Stimulated activated CD4-positive, alpha-beta T cell treated with anti-CD3 and anti-CD28 coated beads, Interleukin-1b, Interleukin-23, amount 100 ng/mL, for 4 hours (primary cell): ENCODE measurements around the gene TBC1D22A.

Source experiments
- DNase-seq, 2 donors: peaks; one replicate each; pipeline ENCODE4 v3.0.0-alpha.2; 2020; ENCODE audit warnings: low read depth in 2 of 2

The TBC1D22A gene

DNA sequence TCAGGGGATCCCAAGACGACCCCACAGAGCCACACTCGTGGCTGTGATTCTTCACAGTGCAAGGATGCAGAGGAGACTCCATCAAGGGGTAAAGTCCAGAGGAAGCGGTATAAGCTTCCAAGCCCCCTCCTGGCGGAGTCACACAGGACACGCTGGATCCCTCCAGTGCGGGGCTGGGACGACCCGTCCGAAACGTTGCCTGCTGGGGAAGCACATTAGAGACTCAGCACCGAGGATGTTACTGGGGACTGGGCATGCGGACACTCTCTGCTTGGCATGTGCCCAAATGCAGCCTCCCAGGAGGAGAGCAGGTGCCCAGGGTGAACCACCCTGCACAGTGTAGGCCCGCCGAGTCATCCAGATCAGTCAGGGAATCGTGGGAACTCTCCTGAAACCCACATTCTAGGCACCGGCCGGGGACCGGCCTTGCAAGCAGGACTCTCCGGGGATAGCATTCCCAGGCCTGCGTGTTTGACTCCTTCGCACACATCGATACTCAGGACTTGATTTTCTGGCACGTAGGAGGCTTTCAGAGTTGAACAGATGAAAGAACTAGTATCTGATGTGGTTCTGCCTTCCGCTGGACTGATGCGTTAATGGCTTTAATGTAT is 229.8 kb downstream of the TBC1D22A start:
- DNase-seq, result no peak

DNA sequence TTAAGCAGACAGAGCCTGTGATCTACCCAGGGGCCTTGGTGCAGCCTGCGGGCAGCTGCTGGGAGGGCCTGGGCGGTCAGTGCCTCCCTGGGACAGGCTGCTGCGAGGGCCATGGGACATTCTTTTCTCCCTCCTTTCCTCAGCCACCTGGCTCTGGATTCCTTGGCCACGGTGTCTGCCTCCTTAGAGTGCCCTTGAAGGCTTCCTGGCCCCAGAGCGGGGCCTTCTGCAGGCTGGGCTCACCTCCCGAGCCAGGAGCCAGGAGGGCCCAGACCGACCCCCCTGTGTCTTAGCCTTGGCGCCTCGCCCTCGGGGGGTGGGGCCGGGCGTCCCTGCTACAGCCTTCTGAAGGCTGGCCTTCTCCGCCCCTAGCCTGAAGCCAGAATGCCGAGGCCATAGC is 231.2 kb downstream of the TBC1D22A start:
- no peak for DNase-seq

DNA sequence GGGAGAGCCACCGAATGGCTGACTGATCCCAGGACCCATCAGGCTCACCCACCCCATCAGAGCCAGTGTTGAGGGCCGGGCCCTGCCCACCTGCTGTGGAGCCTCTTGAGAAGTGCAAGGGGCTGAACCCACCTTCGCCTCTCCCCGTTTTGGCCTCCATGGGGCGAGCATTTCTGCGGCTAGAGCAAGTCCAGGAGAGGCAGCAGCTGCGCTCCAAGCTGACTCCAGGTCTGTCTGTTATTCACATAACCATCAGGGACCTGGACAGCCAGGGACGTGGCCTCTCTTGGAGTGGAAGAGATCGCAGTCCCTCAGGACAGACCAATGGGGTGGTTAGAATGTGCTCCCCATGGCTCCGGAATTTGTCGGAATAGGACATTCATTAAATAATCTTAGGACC is 231.8 kb downstream of the TBC1D22A start:
- DNase-seq, result no peak

DNA sequence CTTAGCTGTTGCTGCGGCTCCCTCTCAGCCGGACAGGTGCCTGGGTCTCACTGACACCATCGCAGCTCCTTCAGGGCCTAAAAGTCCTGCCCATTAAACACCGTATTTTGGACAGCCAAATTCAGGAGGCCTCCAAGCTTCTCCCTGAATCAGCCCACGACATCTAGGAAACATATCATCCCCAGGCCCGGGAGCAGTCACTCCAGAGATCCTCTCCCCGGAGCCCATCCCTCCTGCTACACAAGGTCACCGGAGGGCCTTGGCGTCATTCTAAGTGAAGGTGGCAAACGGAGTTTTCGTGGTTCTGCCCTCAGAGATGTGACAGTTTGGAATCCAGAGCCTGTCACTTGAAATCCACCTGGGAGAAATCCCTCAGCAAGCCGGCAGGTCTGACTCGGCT is 232.5 kb downstream of the TBC1D22A start:
- no peak for DNase-seq

DNA sequence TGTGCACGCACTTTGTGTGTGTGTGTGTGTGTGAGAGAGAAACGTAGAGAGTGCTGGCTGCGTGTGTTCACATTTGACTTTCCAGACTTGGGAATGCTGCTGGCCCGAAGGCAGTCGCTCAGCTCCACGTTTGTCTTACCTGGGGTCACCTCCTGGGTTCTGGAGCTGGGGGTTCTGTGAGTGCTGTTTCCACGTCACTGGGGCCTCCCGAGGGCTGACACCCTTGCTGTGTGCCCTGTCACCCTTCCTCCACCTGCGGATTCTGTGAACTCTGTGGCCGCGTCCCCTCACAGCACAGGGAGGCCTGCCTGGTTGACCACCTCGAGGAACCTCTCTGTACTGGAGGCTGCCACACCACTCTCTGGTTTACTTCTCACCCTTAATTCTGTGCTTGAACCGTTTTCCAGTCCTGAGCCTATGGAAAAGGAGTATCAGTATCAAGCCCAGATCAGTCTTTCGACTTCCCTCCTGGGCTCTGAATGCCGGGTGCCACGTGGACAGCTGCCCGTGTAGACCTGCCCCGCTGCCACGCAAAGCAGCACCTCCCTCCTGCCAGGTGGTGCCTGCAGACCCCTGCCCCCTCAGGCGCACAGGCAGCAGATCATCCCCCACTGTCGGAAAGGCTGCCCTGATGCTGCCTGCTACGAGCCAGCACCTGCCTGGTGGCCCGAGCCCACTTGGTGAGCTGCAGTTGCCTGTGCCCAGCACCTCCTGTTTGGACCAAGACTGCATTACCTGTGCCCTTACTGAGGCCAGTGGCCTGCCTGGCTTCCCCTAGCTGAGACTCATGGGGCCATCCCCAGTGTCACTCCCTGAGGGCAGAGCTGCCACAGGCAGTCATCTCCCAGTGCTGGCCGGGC is 233.3 kb downstream of the TBC1D22A start:
- no peak for DNase-seq

DNA sequence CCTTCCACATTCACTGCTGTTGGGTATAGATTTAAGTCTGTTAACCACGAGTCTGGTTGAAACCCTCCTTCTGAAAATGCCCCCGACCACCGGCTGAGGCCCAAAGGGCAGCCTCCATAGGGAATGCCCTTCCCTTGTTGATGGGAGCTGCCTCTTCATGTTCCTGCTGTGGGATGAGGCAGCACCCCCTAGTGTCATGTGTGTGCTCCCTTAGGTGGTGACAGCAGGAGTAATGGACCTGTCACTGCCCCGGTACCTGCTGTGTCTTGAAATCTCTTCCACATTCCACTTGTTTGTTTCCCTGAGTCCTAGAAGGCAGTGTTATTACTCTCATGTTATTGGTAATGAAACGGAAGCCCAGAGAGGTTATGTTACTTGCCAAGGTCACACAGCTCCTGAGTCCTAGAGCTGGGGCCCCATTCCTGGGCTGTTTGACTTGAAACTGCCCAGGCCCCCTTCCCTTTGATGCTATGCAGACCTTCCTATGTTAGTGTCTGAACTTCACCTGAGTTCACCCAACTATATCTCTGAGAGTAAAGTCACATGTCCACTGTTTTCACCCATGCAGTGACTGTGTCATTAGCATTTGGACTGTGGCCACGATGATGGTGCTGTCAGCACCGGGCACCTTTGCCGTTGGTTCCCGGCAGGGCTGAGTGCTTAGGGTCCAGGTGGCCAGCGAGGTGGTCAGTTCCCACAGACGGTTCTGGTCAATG is 234.3 kb downstream of the TBC1D22A start:
- no peak for DNase-seq

DNA sequence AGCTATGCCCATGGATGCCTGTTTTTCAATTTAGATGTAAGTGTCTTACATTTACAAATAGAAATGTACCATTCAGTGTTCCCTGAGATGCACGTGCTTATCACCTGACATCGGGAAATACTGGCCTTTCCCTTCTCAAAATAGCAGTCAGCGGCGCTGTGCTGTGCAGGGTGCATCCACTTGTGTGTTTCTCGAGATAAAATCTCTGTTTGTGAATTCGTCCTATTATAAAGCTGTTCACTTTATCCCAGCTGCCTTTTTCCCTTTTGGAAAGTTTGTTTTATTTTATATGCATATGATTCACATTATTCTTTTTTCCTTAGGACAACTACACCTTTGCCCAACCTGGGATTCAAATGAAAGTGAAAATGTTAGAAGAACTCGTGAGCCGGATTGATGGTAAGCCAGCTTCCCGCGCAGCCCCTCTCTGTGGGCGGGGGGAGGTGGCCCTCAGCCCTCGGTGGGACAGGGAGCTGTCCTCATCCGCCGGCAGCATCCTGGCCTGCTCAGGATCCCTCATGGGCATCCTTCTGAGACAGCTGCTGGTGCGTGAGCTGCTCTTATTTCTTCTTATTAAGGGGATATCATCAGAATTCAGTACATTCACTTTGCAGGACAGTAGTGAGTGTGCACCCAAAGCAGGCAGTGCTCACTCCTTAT is 235.0 kb downstream of the TBC1D22A start:
- DNase-seq, result no peak

DNA sequence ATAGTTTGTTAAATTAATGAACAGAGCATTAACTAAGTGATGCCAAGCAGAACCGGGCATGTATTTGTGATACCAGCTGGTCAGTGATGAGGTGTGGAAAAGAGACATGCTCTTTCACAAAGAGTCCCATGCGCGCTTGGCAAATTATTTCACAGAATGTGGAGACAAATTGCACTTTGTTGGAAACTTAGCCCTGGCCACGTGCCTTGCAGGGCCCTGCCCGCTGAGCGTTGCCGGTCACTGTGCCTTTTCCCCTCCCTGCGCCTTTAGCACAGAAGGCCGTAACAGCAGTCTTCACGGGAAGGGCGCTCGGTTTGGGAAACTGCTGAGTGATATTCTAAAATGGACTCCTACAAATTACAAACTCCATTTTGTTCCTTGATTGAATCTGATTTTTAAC is 235.9 kb downstream of the TBC1D22A start:
- DNase-seq, result no peak

DNA sequence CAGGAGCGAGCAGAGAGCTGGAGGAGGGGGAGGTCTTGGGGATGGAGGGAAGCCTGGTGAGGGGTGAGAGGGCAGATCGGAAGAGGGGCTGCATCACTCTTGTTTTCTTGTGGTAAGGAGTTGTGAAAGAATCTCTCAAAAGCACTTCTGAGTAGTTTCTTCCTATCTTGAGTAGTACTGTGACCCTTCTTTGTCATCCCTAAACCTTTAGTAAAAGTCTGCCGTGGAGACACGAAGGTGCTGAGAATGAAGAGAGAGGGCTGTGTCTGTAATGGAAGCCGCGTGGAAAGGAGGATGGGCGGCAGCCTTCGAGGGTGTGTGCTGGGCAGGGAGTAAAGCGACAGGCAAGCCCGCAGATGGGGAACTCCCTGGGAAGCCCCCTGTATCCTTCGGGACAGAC is 237.8 kb downstream of the TBC1D22A start:
- no peak for DNase-seq

DNA sequence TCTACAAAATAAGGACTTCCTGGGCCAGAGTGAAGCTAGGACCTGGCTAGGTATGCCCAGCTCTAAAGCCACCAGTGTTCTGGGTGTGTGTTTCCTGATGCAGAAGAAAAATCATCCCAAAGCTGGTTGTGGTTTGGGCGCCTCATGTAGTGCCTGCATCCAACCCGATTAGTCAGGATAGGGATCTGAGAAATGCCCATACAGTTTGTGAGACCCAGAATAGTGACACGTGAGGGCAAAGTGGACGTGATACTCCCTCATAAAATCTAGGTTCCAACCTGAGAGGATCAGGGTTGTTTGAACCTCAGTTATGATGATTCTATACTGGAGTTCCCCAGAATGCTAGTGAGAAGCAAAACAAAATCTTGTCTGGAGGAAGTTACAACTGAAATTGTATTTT is 238.4 kb downstream of the TBC1D22A start:
- no peak for DNase-seq

DNA sequence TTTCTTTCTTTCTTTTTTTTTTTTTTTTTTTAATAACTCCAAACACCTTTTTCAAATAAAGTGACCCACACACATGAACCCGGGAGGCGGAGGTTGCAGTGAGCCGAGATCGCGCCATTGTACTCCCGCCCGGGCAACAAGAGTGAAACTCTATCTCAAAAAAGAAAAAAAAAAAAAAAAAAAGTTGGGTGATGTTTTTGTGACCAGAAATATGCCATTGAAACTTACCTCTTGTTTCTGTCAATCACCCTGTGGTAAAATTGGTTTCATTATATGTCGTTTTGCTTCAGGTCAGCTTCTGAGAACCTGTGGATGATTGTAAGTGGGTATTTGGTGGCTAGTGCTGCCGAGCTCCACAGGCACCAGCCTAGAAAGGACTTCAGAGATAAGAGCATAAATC is 238.8 kb downstream of the TBC1D22A start:
- DNase-seq, result no peak

DNA sequence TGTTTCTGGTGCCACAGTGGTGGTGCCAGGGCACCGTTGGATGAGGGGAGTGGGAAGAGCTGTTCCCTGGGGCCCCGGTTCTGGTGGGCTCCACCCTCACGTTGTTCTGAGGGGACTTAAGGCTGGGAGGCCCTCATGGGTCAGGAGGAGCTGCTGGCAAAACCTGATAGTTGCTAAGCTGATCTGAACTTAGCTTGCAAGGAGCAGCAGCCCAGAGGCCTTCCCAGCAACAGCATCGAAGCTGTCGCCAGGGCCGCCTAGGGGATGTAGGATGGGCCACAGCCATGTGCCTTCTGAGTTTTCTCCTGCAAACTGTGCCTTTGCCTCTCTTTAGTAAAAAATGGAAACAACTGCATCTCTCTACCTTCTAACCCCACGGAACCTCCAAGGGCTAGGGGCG is 240.2 kb downstream of the TBC1D22A start:
- no peak for DNase-seq

DNA sequence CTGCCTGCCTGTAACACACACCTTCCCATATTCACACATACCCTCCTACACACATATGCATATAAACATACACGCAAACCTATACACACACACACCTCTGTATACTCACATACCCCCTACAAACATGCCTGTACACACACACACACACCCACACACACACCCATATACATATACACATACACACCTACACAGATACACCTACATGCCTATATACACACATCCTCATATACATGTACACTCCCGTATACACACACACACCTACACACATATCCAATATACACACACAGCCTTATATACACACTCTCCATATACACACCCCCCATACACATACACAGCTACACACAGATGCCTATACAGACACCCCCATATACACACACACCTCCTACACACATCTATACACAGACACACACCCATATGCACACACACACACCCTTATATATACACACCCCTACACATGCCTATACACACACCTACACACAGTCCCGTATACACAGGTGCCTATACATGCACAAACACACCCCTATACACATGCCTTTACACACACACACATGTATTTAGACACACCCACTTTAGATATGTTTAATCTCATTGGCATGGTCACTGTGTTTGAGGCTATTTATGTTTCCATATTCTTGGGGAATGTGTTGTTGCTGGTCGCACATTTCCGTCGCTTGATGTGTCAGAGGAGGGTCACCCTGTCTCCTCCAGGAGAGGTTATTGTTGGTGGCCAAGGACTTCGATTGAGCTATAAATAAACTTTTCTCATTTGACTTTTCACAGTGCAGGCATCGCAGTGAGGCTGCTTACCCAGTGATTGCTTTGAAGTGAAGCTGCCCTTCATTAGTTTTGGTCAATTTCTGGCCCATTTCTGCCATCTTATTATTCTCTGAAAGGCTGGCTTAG is 243.3 kb downstream of the TBC1D22A start:
- no peak for DNase-seq

DNA sequence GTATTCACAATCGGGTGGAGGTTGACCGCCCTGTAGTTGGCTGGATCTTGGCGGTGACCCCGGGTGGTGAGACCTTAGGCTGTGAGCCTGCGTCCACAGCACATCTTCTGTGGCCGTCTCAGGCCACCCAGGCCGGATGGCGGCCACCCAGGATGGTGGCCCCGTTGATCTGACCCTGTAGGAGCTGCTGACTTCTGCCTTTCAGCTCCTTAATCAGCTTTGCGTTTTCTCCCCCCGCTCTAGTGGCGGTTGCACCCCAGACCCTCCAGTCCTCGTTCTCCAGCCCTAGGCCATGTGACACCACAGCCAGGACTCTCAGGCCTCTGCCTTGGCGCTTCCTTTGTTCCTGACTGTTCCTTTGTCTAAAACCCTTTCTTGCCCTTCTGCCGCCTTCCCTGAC is 244.0 kb downstream of the TBC1D22A start:
- no peak for DNase-seq

DNA sequence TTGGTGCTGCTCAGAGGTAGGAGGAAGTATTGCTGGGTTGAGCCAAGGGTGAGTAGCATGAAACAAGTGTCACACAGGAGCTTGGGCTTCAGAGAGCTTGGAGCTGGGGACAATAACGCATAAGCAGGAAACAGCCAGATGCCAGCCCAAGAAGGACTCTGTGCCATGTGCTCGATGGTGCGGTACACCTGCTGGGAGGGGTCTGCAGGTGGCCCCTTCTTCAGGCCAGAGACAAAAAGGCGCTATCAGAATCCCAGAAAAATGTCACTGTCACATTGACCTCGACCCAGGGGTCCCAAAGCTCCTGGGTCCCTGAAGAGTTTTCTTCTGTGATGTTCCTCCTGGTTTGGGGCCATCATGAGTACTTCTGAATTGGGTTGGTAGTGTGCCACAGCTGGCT is 244.4 kb downstream of the TBC1D22A start:
- no peak for DNase-seq

DNA sequence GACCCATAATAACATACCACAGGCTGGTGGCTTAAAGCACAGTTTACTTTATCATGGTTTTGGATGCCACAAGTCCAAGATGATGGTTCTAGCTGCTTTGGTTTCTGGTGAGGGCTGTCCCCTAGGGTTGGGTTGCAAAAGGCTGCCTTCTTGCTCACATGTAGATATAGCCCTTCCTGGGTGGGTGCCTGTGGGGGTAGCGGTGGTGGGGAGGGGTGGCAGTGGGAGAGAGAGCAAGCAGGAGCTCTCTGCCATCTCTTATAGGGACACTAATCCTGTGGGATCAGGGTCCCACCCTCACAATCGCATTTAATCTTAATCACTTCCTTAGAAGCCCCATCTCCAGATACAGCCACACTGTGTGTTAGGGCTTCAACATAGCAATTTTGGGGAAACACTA is 245.0 kb downstream of the TBC1D22A start:
- DNase-seq, result no peak

DNA sequence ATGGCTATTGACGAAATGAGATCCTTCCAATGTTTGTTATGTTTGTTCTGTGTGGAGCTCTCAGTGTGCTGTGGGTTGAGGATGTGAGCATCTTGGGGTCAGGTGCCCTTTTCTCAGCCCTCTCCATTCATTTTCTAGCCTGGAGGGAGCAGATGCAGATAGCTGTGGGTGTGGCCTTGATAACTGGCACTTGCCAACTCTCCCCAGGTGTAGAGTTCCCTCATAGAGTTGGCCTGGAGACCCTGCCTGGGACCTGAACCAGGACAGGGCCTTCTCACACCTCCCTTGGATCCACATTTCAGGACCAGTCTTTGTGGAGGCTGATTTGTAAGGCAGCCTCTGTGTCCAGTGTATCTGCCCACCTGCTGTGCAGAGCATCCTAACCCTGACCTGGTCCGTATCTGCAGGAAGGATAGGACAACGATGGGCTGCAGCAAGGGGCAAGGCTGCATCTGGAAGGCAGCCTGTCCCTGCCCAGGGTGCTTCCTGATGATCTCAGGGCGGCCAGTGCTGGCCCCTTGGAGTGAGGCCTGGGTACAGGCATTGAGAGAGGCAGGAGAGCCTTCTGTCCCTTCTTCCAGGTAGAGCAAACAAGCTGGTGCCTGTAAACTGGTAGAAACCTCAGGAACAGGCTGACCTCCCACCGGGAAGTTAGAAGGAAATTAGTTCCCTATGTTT is 245.9 kb downstream of the TBC1D22A start:
- no peak for DNase-seq

DNA sequence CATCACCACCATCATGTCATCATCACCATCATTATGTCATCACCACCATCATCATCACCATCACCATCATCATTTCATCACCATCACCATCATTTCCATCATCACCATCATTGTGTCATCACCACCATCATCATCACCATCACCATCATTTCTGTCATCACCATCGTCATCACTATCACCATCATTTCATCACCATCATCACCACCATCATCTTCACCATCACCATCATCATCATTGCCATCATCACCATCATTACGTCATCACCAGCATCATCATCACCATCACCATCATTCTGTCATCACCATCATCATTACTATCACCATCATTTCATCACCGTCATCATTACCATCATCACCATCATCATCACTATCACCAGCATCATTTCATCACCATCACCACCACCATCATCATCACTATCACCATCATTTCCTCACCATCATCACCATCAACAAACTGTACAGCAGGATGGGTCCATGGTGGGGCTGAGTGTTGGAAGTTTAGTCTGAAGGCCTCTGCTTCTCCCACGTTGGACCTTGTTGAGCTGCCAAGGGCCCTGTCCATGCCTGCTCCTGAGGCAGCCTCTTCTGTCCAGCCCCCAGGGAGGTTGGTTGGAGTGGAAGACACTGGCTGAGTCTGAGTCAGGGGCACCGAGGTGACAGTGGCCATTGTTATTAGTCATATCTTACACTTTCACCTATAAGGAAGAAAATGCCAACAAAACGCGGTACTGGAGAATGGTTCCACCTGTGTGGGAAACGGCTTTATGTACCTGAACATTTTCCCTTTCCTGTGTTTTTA is 247.1 kb downstream of the TBC1D22A start:
- DNase-seq, result no peak

DNA sequence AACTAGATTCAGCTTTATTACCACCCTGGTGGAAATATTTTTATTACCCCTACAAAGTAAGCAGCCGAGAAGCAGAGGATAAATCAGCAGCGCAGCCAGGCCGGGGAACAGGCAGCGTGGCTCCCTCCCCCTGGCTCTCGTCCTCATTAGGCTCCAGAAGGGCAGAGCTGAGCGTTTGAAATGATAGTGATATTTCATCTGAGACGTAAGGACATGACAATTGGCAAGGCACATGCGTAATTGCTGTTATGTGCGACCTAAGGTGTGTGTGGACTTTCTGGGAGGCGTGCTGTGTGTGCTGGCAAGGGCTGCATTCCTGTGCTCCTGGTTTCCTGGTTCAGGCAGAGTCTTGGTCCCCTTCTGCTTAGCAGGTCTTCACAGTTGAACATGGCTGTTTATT is 247.8 kb downstream of the TBC1D22A start:
- DNase-seq, result no peak
